Measurements from ENCODE around the gene TBCD.
A peak's percentile ranks its signal among the peaks of the same experiment; 100 is the strongest.

Gene TBCD

DNA sequence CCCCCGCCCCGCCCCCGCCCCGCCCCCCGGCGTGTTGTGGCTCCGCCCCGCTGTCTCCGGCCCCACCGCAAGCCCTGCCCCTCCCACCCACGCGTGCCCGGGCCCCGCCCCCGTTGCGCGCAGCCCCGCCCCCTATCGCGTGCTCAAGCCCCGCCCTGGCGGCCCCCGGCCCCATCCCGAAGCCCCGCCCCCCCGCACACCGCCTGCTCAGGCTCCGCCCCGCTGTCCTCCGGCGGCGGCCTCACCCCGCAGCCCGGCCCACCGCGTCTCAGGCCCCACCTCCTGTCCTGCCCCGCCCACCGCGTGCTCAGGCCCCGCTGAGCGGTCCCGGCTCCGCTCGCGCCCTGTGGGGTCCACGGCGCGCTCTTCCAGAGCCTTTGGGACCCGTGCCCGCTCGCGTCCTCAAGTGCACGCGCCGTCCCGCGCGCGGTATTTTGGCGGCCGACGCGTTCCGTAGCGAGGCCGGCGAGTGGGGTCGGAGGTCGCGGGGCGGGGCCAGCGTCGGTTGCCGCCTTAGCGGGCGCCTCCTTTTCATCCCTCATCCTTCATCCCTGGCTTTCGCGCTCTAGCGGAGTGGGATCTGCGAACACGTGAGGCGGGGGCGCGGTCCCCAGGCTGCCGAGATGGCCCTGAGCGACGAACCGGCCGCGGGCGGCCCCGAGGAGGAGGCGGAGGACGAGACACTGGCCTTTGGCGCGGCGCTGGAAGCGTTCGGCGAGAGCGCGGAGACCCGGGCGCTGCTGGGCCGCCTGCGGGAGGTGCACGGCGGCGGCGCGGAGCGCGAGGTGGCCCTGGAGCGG is at the start of gene TBCD:
Gene TBCD, plus strand, starts transcription at position 495 of the 800 bp plus-strand sequence. Its CDS starts 129 bp downstream, at position 624.
- TF ChIP-seq CTCF (IDR thresholded peaks at IDR 0.05; ENCODE audit: low read depth, low read length, missing control alignments) = no peak
- H3K4me3 ChIP-seq (ENCODE audit: low read depth, low read length) = peak within 1 kb of the TSS; percentile 67
- peak; percentile 45 for DNase-seq (ENCODE audit: low read depth)

DNA sequence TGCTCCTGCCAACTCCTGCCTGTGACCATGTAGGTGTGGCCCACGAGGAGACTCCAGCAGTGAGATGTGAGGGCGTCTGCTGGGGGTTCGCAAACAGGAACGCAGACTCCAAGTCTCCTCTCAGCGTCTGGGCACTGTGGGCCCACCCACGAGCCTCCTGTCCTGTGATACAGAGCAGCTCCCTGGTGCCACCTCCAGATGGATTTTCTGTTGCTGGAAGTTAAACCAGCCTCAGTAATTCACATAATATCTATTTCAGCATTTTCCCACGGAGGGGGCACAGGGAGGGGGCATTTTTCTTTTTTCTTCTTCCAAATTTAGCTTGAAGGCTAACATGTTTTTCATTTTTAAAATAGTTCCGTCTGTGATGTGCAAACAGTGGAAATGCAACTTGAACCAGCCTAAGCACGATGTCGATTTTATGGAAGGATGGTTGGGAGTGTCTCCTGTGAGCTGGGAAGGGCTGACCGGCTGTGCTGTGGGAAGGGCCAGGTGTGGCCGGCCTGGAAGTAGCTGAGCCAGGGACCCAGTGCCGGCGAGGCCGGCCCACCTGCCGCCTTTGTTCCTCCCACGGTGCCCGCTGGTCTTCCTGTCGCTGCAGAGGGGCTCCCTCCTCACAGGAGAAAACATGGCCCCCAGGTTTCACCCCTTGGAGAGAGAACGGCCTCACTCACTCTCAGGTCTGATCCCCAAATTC is 49.5 kb upstream of the TBCD start:
- DNase-seq (ENCODE audit: low read depth) = no peak
- H3K4me3 ChIP-seq (ENCODE audit: low read depth, low read length) = no peak overlapping the region

DNA sequence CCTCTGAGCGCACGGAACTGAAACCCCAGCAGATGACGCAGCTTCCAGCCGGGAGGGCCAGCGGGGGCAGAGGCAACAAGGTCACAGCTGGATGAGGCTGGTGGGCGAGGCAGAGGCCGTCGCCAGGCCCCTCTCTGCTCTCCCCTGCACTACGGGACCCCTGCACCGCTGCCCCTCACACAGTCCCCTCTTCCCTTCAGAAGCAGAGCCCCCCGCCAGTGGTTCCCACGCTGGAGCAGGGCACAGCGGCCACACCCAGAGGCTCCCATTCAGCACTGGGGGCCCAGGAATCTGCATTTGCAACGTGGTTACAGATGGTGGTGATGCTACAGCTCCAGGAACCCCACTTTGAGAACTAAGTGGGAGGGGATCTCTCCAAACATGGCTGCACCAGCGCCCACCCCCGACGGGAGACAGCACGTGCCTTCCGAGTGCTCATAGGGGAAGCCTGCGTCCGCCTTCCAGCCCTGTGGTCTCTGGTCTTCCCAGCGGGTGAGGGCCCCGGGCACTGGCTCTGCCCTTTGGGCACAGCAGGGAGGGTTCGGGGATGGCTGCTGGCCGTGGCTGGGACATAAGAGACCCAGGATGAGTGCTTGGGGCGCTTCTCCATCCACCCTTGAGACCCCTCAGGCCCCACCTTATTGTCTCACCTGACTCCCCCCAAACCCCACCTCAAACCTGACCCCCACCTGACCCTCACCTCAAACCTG is 48.7 kb upstream of the TBCD start:
- H3K4me3 ChIP-seq (ENCODE audit: low read depth, low read length) = no peak overlapping the region
- TF ChIP-seq CTCF (IDR thresholded peaks at IDR 0.05; ENCODE audit: low read depth, low read length, missing control alignments) = no peak
- DNase-seq (ENCODE audit: low read depth) = no peak

More for the DNA sequence above, 49.5 kb upstream of the TBCD start:
- no peak for TF ChIP-seq CTCF (IDR thresholded peaks at IDR 0.05; ENCODE audit: low read depth, low read length, missing control alignments)

- no peak overlapping the region for H3K4me3 ChIP-seq (ENCODE audit: low read depth, low read length)
- no peak for TF ChIP-seq CTCF (IDR thresholded peaks at IDR 0.05; ENCODE audit: low read depth, low read length, missing control alignments)
- no peak for DNase-seq (ENCODE audit: low read depth)
Observed at GRCh38 chr17:82703935-82704865, 47.7 kb upstream of the TBCD start.

DNA sequence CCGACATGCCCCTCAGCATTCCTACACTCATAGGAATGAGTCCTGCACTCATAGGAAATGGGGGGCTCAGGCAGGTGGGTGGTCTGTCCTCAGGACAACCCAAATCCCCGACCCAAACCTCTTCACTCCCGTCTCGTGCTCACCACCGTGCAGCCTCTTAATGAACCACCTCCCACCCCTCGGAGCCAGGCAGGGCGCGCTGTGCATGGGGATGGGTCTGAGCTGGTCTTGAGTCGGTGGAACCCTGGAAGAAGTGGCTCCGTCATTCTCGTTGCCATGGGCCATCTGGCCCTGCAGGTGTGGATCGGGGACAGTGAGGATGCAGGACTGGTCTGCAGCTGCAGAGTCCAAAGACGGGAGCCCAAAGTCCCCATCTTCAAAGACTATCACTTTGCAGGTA is 47.0 kb upstream of the TBCD start:
- no peak for DNase-seq (ENCODE audit: low read depth)
- H3K4me3 ChIP-seq (ENCODE audit: low read depth, low read length) = no peak overlapping the region
- no peak for TF ChIP-seq CTCF (IDR thresholded peaks at IDR 0.05; ENCODE audit: low read depth, low read length, missing control alignments)

- no peak for DNase-seq (ENCODE audit: low read depth)
- no peak overlapping the region for H3K4me3 ChIP-seq (ENCODE audit: low read depth, low read length)
- no peak for TF ChIP-seq CTCF (IDR thresholded peaks at IDR 0.05; ENCODE audit: low read depth, low read length, missing control alignments)
Observed at GRCh38 chr17:82705756-82706155, 46.1 kb upstream of the TBCD start.

Measured in GM12864 (cell line).